ENCODE data around the gene UCHL1.

DNA sequence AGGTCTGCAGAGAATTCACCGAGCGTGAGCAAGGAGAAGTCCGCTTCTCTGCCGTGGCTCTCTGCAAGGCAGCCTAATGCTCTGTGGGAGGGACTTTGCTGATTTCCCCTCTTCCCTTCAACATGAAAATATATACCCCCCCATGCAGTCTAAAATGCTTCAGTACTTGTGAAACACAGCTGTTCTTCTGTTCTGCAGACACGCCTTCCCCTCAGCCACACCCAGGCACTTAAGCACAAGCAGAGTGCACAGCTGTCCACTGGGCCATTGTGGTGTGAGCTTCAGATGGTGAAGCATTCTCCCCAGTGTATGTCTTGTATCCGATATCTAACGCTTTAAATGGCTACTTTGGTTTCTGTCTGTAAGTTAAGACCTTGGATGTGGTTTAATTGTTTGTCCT, 11.3 kb downstream of the UCHL1 start:
- TF ChIP-seq SREBF2 (IDR thresholded peaks at IDR 0.05) (no peak), RARB (CRISPR knock-in tag; IDR thresholded peaks at IDR 0.05) (no peak), NPAS2 (CRISPR knock-in tag; IDR thresholded peaks at IDR 0.05; ENCODE audit: borderline replicate concordance) (no peak), MYC (IDR thresholded peaks at IDR 0.05; ENCODE audit: borderline replicate concordance, low read length) (no peak), ESRRA (IDR thresholded peaks at IDR 0.05; ENCODE audit: borderline replicate concordance, low read length) (no peak), CTCF (IDR thresholded peaks at IDR 0.05) (no peak), EP300 (IDR thresholded peaks at IDR 0.05) (no peak), ATOH8 (CRISPR knock-in tag; IDR thresholded peaks at IDR 0.05; ENCODE audit: low read depth) (no peak), MAX (IDR thresholded peaks at IDR 0.05) (no peak)
